Erythroblast (primary cell): ENCODE measurements around the gene TRAF3IP1.

Experiments
- GATA1 ChIP-seq: IDR thresholded peaks from 2 replicates; pipeline ENCODE4 v1.6.1; 2011; ENCODE audit warnings: low read depth, mild to moderate bottlenecking, control low read depth, low read length, moderate library complexity
- POLR2A ChIP-seq: IDR thresholded peaks from 2 replicates; pipeline ENCODE4 v1.6.1; 2011; ENCODE audit warnings: mild to moderate bottlenecking, low read length

DNA sequence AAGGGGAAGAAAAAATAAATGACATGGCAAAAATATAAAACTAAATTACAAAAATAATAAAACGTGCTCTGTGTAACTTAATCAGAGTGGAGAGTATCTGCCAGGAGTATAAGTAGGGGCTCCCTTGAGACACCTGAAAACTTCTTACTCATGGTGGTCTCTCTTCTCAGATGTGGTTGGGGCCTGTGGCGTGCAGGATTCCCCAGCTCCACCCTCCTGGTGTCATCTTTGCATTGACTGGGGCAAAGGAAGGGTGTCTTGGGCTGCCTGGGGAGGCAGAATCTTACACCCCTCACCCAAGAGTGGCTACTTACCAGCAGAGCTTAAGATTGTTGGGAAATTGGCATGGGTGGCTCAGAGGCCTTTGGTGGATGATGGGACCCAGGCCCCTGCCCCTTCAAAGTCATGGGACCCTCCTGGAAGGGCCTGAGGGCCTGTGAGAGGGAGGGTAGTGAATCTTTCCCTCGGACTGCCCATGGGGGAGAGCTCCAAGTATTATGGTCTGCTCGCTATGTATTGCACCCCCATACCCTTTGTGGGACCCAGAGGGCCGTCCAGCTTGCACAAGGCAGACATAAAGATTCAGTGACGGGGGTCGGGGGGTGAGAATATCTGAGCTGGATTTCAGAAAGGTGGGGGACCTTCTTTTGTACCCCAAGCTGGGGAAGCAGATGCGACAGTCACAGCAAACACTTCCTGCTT, 6.9 kb upstream of the TRAF3IP1 start:
- TF ChIP-seq POLR2A (no peak), GATA1 (no peak)
